ENCODE measurements around the gene WIPI1.

WIPI1 gene

DNA sequence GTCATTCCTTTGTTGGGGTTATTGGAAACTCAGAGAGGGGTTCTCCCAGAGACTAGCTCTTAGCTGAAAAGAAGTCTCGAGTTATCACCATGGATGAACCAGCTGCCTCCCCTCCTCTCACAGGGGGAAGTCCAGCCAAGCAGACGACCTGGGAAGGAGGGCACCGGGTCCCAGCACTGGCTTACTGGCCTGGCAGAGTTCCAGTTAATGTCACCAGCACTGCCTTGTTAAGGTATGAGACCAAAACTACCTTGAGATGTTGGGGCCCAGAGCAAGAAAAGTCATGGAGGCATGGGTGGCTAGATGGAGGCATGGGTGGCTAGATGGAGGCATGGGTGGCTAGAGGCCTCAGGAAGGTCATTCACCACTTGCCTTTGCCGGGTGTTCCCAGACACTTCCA, 72.4 kb downstream of the WIPI1 start:
- no peak overlapping the region for H2BK12ac ChIP-seq (ENCODE audit: low read length)
- no peaks in the 10 kb centered on the region for H3K9me3 ChIP-seq (replicated peaks in 1 of 2; ENCODE audit: control insufficient read depth in 2 of 2, insufficient read depth in 1 of 2, low read depth in 1 of 2, low read length in 2 of 2)
- no peak overlapping the region for H3K14ac ChIP-seq (ENCODE audit: low read length)
- no peak overlapping the region for H2BK120ac ChIP-seq (ENCODE audit: low read depth, low read length)
- H2AK5ac ChIP-seq (ENCODE audit: low read depth, low read length): no peak overlapping the region
- H3K79me1 ChIP-seq (ENCODE audit: low read depth, low read length): no peaks in the 10 kb centered on the region
- no peak overlapping the region for H2BK15ac ChIP-seq (ENCODE audit: low read length)
- H3K36me3 ChIP-seq (replicated peaks in 1 of 2; ENCODE audit: control insufficient read depth in 2 of 2, insufficient read depth in 2 of 2, low read length in 2 of 2): no peaks in the 10 kb centered on the region
- no peak overlapping the region for H3K4me2 ChIP-seq (ENCODE audit: insufficient read depth, low read length, poor library complexity, severe bottlenecking)
- H2BK5ac ChIP-seq (ENCODE audit: low read length): no peak overlapping the region
- H4K8ac ChIP-seq (ENCODE audit: low read depth, low read length): no peak overlapping the region
- H2AFZ ChIP-seq (ENCODE audit: low read length): no peak overlapping the region
- H3K18ac ChIP-seq (ENCODE audit: low read length): no peak overlapping the region
- no peak overlapping the region for H3K9ac ChIP-seq (ENCODE audit: low read depth, low read length, poor library complexity)
- H3K4me3 ChIP-seq (ENCODE audit: low read length in 2 of 2): no peak overlapping the region
- H3K27ac ChIP-seq (replicated peaks; ENCODE audit: low read length): no peak overlapping the region
- no peak for DNase-seq (ENCODE audit: low spot score)
- no peak overlapping the region for H4K91ac ChIP-seq (ENCODE audit: low read depth, low read length, poor library complexity)
- no CpG with 5 or more reads among the region's 4 CpGs for WGBS, 2 donors (ENCODE audit: extremely low coverage in 2 of 2, insufficient read length in 2 of 2, insufficient replicate concordance in 1 of 2)
- no peak overlapping the region for H3K23ac ChIP-seq (ENCODE audit: low read depth, low read length, poor library complexity)
- H3K4me1 ChIP-seq (ENCODE audit: control insufficient read depth in 2 of 2, insufficient read depth in 1 of 2, low read depth in 1 of 2, low read length in 2 of 2): peaks cover 5 to 9% of the 10 kb centered on the region in 2 donors
- H3K4ac ChIP-seq (ENCODE audit: low read length): no peak overlapping the region
- H3K27me3 ChIP-seq (ENCODE audit: control insufficient read depth in 3 of 3, insufficient read depth in 3 of 3, low read depth in 1 of 3, low read length in 3 of 3): no peaks in the 10 kb centered on the region

DNA sequence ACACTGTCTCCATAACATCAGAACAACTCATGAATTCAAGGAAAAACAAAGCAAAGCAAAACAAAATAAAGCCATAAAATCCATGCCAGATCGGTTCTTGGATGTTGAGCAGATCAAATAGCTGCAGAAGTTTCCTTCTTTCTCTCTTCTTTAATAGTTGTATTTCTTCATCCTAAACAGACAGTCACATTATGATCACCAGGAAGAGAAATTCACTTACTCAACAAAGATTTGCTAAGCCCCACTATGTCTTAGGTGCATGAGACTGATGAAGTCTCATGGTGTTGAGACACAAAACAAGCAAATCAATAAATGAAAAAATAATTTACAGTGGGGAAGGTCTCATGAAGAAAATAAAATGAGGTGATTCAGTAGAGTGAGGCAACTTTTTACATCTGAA, 72.8 kb downstream of the WIPI1 start:
- Histone ChIP-seq H3K4me1 (ENCODE audit: control insufficient read depth in 2 of 2, insufficient read depth in 1 of 2, low read depth in 1 of 2, low read length in 2 of 2) (peaks cover 5 to 9% of the 10 kb centered on the region in 2 donors), H2AK5ac (ENCODE audit: low read depth, low read length) (no peak overlapping the region), H2AFZ (ENCODE audit: low read length) (no peak overlapping the region), H2BK15ac (ENCODE audit: low read length) (no peak overlapping the region), H3K36me3 (replicated peaks in 1 of 2; ENCODE audit: control insufficient read depth in 2 of 2, insufficient read depth in 2 of 2, low read length in 2 of 2) (no peaks in the 10 kb centered on the region), H3K4ac (ENCODE audit: low read length) (no peak overlapping the region), H3K27me3 (ENCODE audit: control insufficient read depth in 3 of 3, insufficient read depth in 3 of 3, low read depth in 1 of 3, low read length in 3 of 3) (no peaks in the 10 kb centered on the region), H3K27ac (replicated peaks; ENCODE audit: low read length) (no peak overlapping the region), H2BK12ac (ENCODE audit: low read length) (no peak overlapping the region), H3K9me3 (replicated peaks in 1 of 2; ENCODE audit: control insufficient read depth in 2 of 2, insufficient read depth in 1 of 2, low read depth in 1 of 2, low read length in 2 of 2) (no peaks in the 10 kb centered on the region), H3K14ac (ENCODE audit: low read length) (no peak overlapping the region), H3K9ac (ENCODE audit: low read depth, low read length, poor library complexity) (no peak overlapping the region), H3K23ac (ENCODE audit: low read depth, low read length, poor library complexity) (no peak overlapping the region), H3K4me3 (ENCODE audit: low read length in 2 of 2) (no peak overlapping the region), H4K8ac (ENCODE audit: low read depth, low read length) (no peak overlapping the region), H3K79me1 (ENCODE audit: low read depth, low read length) (no peaks in the 10 kb centered on the region), H2BK120ac (ENCODE audit: low read depth, low read length) (no peak overlapping the region), H4K91ac (ENCODE audit: low read depth, low read length, poor library complexity) (no peak overlapping the region), H3K4me2 (ENCODE audit: insufficient read depth, low read length, poor library complexity, severe bottlenecking) (no peak overlapping the region), H3K18ac (ENCODE audit: low read length) (no peak overlapping the region), H2BK5ac (ENCODE audit: low read length) (no peak overlapping the region)
- no peak for DNase-seq (ENCODE audit: low spot score)
- WGBS, 2 donors (ENCODE audit: extremely low coverage in 2 of 2, insufficient read length in 2 of 2, insufficient replicate concordance in 1 of 2): no CpG with 5 or more reads among the region's 1 CpG

DNA sequence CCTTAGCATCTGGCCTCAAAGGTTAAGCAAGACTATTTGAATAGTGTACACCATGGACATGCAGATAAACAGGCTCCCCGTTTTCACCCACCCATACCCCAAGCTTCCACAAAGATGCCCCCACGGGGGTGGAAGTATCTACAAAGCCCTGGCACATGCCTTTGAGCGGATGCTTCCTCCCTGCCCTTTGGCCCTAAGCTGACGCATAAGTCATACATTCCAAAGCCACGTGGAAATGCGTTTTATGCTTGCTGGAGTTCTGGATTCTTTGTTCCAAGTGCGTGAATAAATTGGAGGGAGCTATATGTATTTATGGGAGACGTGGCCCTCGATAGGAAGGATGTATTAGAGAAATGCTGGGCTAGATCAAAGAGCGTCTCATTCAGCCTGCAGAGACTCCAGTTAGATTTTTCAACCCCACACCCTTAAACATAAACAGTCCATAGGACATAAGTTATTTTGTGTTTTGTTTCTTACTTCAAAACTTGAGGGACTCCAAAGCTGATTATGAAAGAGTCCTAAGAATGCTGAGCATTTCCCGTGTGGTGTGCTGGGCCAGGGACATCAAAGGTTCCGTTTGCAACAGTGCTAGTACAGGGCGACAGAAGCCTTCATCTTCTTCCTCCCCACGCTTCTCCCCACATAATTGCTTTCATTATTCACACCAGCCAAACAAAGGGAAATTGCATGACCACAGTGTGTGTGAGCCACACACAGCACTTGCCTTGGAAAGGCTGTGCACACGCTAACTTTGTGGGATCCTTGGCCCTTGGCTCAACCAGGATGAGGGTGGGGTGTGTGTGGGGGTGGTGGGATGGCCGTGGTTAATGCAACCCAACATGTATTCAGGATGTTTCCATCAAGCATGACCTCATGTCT, 73.6 kb downstream of the WIPI1 start:
- Histone ChIP-seq H3K27me3 (ENCODE audit: control insufficient read depth in 3 of 3, insufficient read depth in 3 of 3, low read depth in 1 of 3, low read length in 3 of 3) (no peaks in the 10 kb centered on the region), H3K4me3 (ENCODE audit: low read length in 2 of 2) (no peak overlapping the region), H3K4me1 (ENCODE audit: control insufficient read depth in 2 of 2, insufficient read depth in 1 of 2, low read depth in 1 of 2, low read length in 2 of 2) (peaks cover 8 to 12% of the 10 kb centered on the region in 2 donors), H3K9me3 (replicated peaks in 1 of 2; ENCODE audit: control insufficient read depth in 2 of 2, insufficient read depth in 1 of 2, low read depth in 1 of 2, low read length in 2 of 2) (no peaks in the 10 kb centered on the region), H2BK12ac (ENCODE audit: low read length) (no peak overlapping the region), H3K23ac (ENCODE audit: low read depth, low read length, poor library complexity) (no peak overlapping the region), H3K9ac (ENCODE audit: low read depth, low read length, poor library complexity) (no peak overlapping the region), H3K79me1 (ENCODE audit: low read depth, low read length) (no peaks in the 10 kb centered on the region), H3K36me3 (replicated peaks in 1 of 2; ENCODE audit: control insufficient read depth in 2 of 2, insufficient read depth in 2 of 2, low read length in 2 of 2) (no peaks in the 10 kb centered on the region), H3K4me2 (ENCODE audit: insufficient read depth, low read length, poor library complexity, severe bottlenecking) (no peak overlapping the region), H3K4ac (ENCODE audit: low read length) (no peak overlapping the region), H2BK5ac (ENCODE audit: low read length) (no peak overlapping the region), H2BK120ac (ENCODE audit: low read depth, low read length) (no peak overlapping the region), H2BK15ac (ENCODE audit: low read length) (no peak overlapping the region), H4K8ac (ENCODE audit: low read depth, low read length) (no peak overlapping the region), H3K27ac (replicated peaks; ENCODE audit: low read length) (no peak overlapping the region), H3K18ac (ENCODE audit: low read length) (peak overlapping the region; percentile 74), H2AFZ (ENCODE audit: low read length) (peak overlapping the region; percentile 56), H4K91ac (ENCODE audit: low read depth, low read length, poor library complexity) (peak overlapping the region; percentile 48), H3K14ac (ENCODE audit: low read length) (peak overlapping the region; percentile 82), H2AK5ac (ENCODE audit: low read depth, low read length) (peak overlapping the region; percentile 90)
- WGBS, 2 donors (ENCODE audit: extremely low coverage in 2 of 2, insufficient read length in 2 of 2, insufficient replicate concordance in 1 of 2): no CpG with 5 or more reads among the region's 16 CpGs
- no peak for DNase-seq (ENCODE audit: low spot score)

DNA sequence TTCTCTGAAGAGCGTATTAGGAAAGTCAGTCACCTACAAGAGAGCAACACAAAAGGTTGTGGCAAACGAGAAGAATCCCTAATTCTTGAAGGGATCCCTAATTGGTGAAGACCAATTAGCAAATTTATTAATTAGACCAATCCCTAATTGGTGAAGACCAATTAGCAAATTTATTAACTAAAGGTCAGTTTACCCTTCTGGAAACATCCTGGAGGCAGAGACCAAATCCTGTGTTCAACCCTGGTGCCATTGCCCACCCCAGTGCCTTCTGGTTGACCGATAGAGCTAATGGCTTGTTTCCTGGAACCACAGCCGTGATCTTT, 74.2 kb downstream of the WIPI1 start:
- Histone ChIP-seq H2AK5ac (ENCODE audit: low read depth, low read length) (no peak overlapping the region), H3K4ac (ENCODE audit: low read length) (no peak overlapping the region), H3K27ac (replicated peaks; ENCODE audit: low read length) (peak overlapping the region; percentile 35), H4K91ac (ENCODE audit: low read depth, low read length, poor library complexity) (no peak overlapping the region), H2AFZ (ENCODE audit: low read length) (no peak overlapping the region), H3K27me3 (ENCODE audit: control insufficient read depth in 3 of 3, insufficient read depth in 3 of 3, low read depth in 1 of 3, low read length in 3 of 3) (no peaks in the 10 kb centered on the region), H3K36me3 (replicated peaks in 1 of 2; ENCODE audit: control insufficient read depth in 2 of 2, insufficient read depth in 2 of 2, low read length in 2 of 2) (no peaks in the 10 kb centered on the region), H3K4me3 (ENCODE audit: low read length in 2 of 2) (no peak overlapping the region), H3K23ac (ENCODE audit: low read depth, low read length, poor library complexity) (no peak overlapping the region), H3K4me1 (ENCODE audit: control insufficient read depth in 2 of 2, insufficient read depth in 1 of 2, low read depth in 1 of 2, low read length in 2 of 2) (peaks cover 14 to 18% of the 10 kb centered on the region in 2 donors), H4K8ac (ENCODE audit: low read depth, low read length) (no peak overlapping the region), H2BK12ac (ENCODE audit: low read length) (no peak overlapping the region), H2BK5ac (ENCODE audit: low read length) (no peak overlapping the region), H3K9ac (ENCODE audit: low read depth, low read length, poor library complexity) (no peak overlapping the region), H3K14ac (ENCODE audit: low read length) (no peak overlapping the region), H3K4me2 (ENCODE audit: insufficient read depth, low read length, poor library complexity, severe bottlenecking) (no peak overlapping the region), H2BK120ac (ENCODE audit: low read depth, low read length) (no peak overlapping the region), H2BK15ac (ENCODE audit: low read length) (no peak overlapping the region), H3K79me1 (ENCODE audit: low read depth, low read length) (no peaks in the 10 kb centered on the region), H3K18ac (ENCODE audit: low read length) (no peak overlapping the region), H3K9me3 (replicated peaks in 1 of 2; ENCODE audit: control insufficient read depth in 2 of 2, insufficient read depth in 1 of 2, low read depth in 1 of 2, low read length in 2 of 2) (no peaks in the 10 kb centered on the region)
- DNase-seq (ENCODE audit: low spot score): no peak
- no CpG with 5 or more reads among the region's 4 CpGs for WGBS, 2 donors (ENCODE audit: extremely low coverage in 2 of 2, insufficient read length in 2 of 2, insufficient replicate concordance in 1 of 2)

All from neuronal stem cell (in vitro differentiated cells).